ENCODE results near the gene RHOU. TPM values are rescaled to one million over a fixed set of nuclear protein-coding genes. Genes with fewer than 3 reads are reported as not detected.

The RHOU gene
- polyA plus RNA-seq, 2 of the 4 experiments (the other 2 are of a cell fraction): 11.5 to 14.7 TPM

DNA sequence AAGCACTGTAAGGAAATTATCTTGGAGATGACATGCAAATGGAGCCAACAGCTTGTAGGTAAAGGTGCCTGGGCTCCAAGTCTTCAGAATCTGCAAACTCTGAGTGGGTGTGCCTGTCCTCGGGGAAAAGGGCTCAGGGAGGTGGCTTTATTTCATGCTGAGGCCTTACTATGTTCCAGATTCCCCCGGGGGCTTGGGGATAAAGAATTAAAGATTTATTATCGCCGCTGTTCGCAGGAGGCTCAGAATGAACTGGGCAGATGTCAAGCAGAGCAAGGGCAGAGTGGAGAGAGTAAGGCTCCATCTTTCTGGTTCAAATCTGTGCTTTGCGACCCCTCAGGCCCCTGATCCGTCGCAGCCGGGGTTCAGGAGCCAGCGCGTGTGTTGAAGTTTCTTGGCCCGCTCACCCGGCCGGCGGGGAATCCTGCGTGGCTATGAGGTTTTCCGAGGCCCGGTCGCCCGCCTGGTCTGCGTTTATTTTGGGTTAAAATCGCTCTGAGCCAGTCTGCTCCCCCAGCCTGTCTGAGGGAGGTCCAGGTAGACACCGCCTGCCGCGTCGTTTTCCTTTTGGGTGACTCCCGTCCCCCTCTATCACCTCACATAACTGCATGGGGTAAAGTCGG, 19.5 kb downstream of the RHOU start (continued):
- TF ChIP-seq, protein P1, sequence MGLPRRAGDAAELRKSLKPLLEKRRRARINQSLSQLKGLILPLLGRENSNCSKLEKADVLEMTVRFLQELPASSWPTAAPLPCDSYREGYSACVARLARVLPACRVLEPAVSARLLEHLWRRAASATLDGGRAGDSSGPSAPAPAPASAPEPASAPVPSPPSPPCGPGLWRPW (IDR thresholded peaks at IDR 0.05): no peak
- no peak for TF ChIP-seq KDM5A (IDR thresholded peaks at IDR 0.05)
- TF ChIP-seq, protein P2, sequence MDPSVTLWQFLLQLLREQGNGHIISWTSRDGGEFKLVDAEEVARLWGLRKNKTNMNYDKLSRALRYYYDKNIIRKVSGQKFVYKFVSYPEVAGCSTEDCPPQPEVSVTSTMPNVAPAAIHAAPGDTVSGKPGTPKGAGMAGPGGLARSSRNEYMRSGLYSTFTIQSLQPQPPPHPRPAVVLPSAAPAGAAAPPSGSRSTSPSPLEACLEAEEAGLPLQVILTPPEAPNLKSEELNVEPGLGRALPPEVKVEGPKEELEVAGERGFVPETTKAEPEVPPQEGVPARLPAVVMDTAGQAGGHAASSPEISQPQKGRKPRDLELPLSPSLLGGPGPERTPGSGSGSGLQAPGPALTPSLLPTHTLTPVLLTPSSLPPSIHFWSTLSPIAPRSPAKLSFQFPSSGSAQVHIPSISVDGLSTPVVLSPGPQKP (IDR thresholded peaks at IDR 0.05; ENCODE audit: low read depth, low read length): no peak
- no peak for TF ChIP-seq FOSB (CRISPR knock-in tag; IDR thresholded peaks at IDR 0.05)

DNA sequence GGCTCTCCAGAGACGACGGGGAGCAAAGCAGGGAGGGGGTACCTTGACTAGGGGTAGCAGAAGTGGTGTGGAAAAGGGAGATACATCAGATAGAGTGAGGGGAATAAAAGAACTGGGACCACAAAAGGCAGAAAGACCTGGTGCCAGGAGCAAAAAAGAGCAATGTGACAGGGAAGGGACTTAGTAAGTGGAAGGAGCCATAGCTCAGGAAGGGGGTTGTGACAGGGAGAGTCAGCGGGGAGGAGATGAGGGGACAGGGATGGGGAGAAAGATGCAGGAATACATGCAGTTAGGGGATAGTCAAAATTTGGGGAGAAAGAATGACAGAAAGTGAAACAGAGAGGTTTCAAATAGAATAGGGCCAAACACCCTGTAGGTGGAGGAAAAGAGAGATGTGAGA, 20.5 kb downstream of the RHOU start:
- no peak for ATAC-seq
- POLR2A ChIA-PET: no interaction called here
- TF ChIP-seq ZC3H11A (IDR thresholded peaks at IDR 0.05) (no peak), SMC3 (IDR thresholded peaks at IDR 0.05) (no peak), KDM5A (IDR thresholded peaks at IDR 0.05) (no peak), ZFP36 (IDR thresholded peaks at IDR 0.05; ENCODE audit: borderline replicate concordance, partially characterized antibody) (no peak), RFX5 (IDR thresholded peaks at IDR 0.05) (no peak), HOXB5 (CRISPR knock-in tag; IDR thresholded peaks at IDR 0.05) (no peak), NFE2L2 (conservative IDR thresholded peaks at IDR 0.05; ENCODE audit: low read length) (no peak), ZSCAN20 (CRISPR knock-in tag; IDR thresholded peaks at IDR 0.05) (no peak), ZNF302 (CRISPR knock-in tag; IDR thresholded peaks at IDR 0.05) (no peak), MAFK (IDR thresholded peaks at IDR 0.05; ENCODE audit: partially characterized antibody) (no peak), EHF (CRISPR knock-in tag; IDR thresholded peaks at IDR 0.05) (no peak), EP300 (IDR thresholded peaks at IDR 0.05) (no peak), FOXS1 (CRISPR knock-in tag; IDR thresholded peaks at IDR 0.05) (no peak), HOXA7 (CRISPR knock-in tag; IDR thresholded peaks at IDR 0.05) (no peak), BHLHE40 (IDR thresholded peaks at IDR 0.05; ENCODE audit: low read depth, low read length) (no peak), GATA3 (IDR thresholded peaks at IDR 0.05; ENCODE audit: borderline replicate concordance) (no peak), TFCP2L1 (CRISPR knock-in tag; IDR thresholded peaks at IDR 0.05) (no peak), FOSL2 (IDR thresholded peaks at IDR 0.05) (no peak), FOSL2 (CRISPR knock-in tag; IDR thresholded peaks at IDR 0.05) (no peak)
- TF ChIP-seq, protein P3, sequence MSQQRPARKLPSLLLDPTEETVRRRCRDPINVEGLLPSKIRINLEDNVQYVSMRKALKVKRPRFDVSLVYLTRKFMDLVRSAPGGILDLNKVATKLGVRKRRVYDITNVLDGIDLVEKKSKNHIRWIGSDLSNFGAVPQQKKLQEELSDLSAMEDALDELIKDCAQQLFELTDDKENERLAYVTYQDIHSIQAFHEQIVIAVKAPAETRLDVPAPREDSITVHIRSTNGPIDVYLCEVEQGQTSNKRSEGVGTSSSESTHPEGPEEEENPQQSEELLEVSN (IDR thresholded peaks at IDR 0.05; ENCODE audit: borderline replicate concordance, low read depth): no peak
- TF ChIP-seq, protein P4, sequence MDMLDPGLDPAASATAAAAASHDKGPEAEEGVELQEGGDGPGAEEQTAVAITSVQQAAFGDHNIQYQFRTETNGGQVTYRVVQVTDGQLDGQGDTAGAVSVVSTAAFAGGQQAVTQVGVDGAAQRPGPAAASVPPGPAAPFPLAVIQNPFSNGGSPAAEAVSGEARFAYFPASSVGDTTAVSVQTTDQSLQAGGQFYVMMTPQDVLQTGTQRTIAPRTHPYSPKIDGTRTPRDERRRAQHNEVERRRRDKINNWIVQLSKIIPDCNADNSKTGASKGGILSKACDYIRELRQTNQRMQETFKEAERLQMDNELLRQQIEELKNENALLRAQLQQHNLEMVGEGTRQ (IDR thresholded peaks at IDR 0.05): no peak
- CTCF ChIA-PET: no interaction called here
- no peak for FAIRE-seq
- Histone ChIP-seq H3K4me3 (no peak overlapping the region), H3K27ac (no peak overlapping the region), H3K4me2 (no peak overlapping the region), H3K4me1 (no peaks in the 10 kb centered on the region), H3K9me3 (no peaks in the 10 kb centered on the region)
- DNase-seq (ENCODE audit: low read depth in 1 of 2, low spot score in 1 of 2): no peak
- 53% methylated on average over 3 of the region's 3 CpGs for whole genome bisulfite sequencing (ENCODE audit: missing lambda C conversion rate)

DNA sequence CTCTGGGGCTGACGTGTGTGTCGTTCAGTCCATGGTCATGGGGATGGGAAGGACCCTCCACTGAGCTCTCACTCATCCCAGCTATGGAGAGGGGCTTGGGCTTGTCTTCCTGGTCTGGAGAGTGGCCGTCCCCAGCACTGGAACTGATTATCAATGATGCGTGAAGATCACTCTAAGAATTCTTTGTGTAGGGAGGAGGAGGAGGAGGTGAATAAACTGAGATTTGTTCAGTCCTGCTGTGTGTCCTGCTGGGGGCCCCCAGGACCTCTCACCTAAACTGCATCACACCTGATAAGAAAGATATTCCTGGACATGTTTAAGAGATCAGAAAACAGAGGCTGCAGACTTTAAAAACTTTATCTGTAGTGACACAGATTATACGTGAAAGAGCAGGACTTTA, 21.2 kb downstream of the RHOU start:
- Histone ChIP-seq H3K4me3 (no peak overlapping the region), H3K9me3 (no peaks in the 10 kb centered on the region), H3K27ac (no peak overlapping the region), H3K4me1 (no peaks in the 10 kb centered on the region), H3K4me2 (no peak overlapping the region)
- DNase-seq (ENCODE audit: low read depth in 1 of 2, low spot score in 1 of 2) (no peak), ATAC-seq (no peak), FAIRE-seq (no peak)
- no peak for TF ChIP-seq EHMT2 (IDR thresholded peaks at IDR 0.05; ENCODE audit: low read depth)
- TF ChIP-seq POLR2A (IDR thresholded peaks at IDR 0.05; ENCODE audit: low read length): no peak
- TF ChIP-seq ESRRA (IDR thresholded peaks at IDR 0.05; ENCODE audit: borderline replicate concordance, low read length): no peak
- no peak for TF ChIP-seq MAZ (IDR thresholded peaks at IDR 0.05; ENCODE audit: borderline replicate concordance, low read depth, low read length)
- TF ChIP-seq HDAC2 (IDR thresholded peaks at IDR 0.05): no peak
- no peak for TF ChIP-seq FOSL2 (IDR thresholded peaks at IDR 0.05)
- TF ChIP-seq FOSL2 (CRISPR knock-in tag; IDR thresholded peaks at IDR 0.05): no peak
- no peak for TF ChIP-seq MAFK (IDR thresholded peaks at IDR 0.05; ENCODE audit: partially characterized antibody)
- TF ChIP-seq HOXA7 (CRISPR knock-in tag; IDR thresholded peaks at IDR 0.05): no peak
- no peak for TF ChIP-seq ZNF302 (CRISPR knock-in tag; IDR thresholded peaks at IDR 0.05)
- no peak for TF ChIP-seq CEBPB (IDR thresholded peaks at IDR 0.05)
- 55% methylated on average over 5 of the region's 5 CpGs for WGBS (ENCODE audit: missing lambda C conversion rate)
- CTCF ChIA-PET: no interaction called here
- POLR2A ChIA-PET: no interaction called here

Measured in A549 (cell line).